GM21723 (cell line): ENCODE data around the gene CRADD.
"Not testable (repeated sequence)": the region's sequence is repeated elsewhere in the genome, so short reads cannot be mapped to it uniquely, and the experiment has no call there.

ENCODE experiments used
- ATAC-seq: cut with Tn5 transposase; IDR thresholded peaks from one replicate; pipeline ENCODE4 v1.9.1; 2021; ENCODE audit warnings: mild to moderate bottlenecking, moderate library complexity; ENCODE audit not compliant: unreplicated experiment

The CRADD gene

GRCh38 chr12:93860668-93861373, 183.6 kb downstream of the CRADD start:
- ATAC-seq = no peak

GRCh38 chr12:93862424-93862823, 185.2 kb downstream of the CRADD start:
- ATAC-seq = no peak

- no peak for ATAC-seq
Measured at GRCh38 chr12:93865751-93866150, 188.6 kb downstream of the CRADD start.

DNA sequence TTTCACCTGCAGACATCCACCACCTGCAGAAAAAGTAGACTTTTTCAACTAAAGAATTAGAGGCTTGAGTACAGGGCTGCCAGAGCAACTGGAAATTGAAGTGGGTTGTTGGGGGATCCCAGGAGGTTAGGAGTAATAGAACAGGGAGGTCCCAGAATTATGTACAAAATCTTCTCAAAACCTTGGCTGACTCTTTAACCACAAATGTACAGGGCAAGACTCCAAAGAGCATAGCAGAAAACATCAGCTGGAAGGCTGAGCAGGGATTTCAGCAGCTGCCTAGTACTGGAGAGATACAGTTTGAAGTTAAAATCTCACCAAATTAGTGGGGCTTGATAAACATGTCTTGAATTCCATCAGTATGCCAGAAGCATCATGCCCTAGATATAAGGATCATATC, 191.6 kb downstream of the CRADD start:
- no peak for ATAC-seq

DNA sequence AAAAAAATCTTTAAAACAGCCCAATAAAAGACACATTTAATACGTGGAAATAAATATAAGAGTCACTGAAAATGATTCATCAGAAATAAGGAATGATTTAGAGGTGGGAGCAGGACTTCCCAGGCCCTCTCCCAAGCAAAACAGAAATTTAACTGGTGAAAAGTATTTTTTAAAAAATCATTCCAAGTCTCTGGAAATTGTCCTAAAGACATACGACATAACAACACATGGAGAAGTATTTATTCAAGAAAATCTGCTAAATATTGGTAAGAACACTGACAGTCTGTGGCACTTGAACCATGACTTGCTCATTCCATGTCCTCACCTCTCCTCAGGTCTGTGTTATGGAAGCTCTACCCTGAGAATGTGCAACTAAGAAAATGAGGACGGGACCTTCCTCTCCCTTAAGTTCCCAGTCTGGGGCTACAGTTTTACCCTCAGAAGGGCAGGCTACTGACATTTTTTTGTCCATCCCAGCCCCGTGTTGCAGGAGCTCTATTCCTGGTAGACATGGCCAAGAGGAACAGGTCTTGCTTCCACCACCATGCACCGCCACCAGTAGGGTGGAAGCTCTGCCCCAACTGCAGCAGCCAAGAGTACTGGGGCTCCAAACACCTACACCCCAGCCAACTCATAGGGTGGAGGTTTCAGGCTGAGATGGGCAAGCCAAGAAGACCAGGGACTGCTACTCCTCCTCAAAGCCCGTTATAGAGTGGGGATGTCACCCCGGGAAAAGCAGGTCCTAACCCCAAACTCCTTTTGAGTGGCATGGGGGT, 193.0 kb downstream of the CRADD start:
- ATAC-seq = no peak

- ATAC-seq = not testable (repeated sequence)
Measured at GRCh38 chr12:93871566-93871965, 194.4 kb downstream of the CRADD start.

DNA sequence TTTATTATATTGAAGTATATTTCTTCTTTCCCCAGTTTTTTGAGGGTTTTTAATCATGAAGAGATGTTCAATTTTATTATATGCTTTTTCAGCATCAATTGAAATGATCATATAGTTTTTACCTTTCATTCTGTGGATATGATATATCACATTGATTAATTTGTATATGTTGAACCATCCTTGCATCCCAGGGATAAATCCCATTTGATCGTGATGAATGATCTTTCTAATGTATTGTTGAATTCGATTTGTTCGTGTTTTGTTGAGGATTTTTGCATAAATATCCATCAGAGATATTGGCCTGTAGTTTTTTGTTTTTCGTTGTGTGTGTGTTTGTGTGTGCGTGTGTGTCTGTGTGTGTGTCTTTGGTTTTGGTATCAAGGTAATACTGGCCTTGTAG, 196.4 kb downstream of the CRADD start:
- ATAC-seq = no peak

DNA sequence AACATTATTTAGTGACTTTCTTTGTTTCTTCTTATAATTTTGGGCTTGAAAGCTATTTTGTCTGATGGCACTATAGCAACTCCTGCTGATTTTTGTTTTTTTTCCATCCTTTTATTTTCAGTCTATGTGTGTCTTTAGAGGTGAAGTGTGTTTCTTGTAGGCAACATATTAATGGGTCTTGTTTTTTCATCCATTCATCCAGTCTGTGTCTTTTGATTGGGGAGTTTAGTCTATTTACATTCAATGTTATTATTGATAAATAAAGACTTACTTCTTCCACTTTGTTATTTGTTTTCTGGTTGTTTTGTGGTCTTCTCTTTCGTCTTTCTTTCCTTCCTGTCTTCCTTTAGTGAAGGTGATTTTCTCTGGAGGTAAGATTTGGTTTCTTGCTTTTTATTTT, 198.0 kb downstream of the CRADD start:
- ATAC-seq = no peak

- ATAC-seq = no peak
Measured at GRCh38 chr12:93876360-93876759, 199.2 kb downstream of the CRADD start.

DNA sequence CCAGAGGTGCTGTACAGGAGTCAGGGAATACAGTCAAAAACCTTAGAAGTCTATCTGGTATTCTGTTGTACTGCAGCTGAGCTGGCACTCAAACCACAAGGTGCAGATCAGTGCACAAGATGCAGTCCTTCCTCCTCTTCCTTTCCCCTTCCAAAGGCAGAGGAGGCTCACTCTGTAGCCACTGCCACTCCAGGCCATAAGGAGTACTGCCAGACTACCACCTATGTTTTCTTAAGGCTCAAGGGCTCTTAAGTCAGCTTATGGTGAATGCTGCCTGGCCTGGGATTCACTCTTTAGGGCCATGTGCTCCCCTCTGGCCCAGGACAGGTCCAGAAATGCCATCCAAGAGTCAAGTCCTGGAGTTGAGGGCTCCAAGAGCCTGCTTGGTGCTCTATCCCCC, 200.3 kb downstream of the CRADD start:
- no peak for ATAC-seq

GRCh38 chr12:93879476-93880421, 202.6 kb downstream of the CRADD start:
- ATAC-seq = no peak

GRCh38 chr12:93880853-93881522, 203.8 kb downstream of the CRADD start:
- no peak for ATAC-seq

- no peak for ATAC-seq
Measured at GRCh38 chr12:93882763-93883162, 205.6 kb downstream of the CRADD start.

- ATAC-seq = no peak
Measured at GRCh38 chr12:93883436-93884154, 206.4 kb downstream of the CRADD start.

GRCh38 chr12:93884794-93885460, 207.8 kb downstream of the CRADD start:
- ATAC-seq = no peak

- not testable (repeated sequence) for ATAC-seq
Measured at GRCh38 chr12:93885973-93886532, 208.9 kb downstream of the CRADD start.

DNA sequence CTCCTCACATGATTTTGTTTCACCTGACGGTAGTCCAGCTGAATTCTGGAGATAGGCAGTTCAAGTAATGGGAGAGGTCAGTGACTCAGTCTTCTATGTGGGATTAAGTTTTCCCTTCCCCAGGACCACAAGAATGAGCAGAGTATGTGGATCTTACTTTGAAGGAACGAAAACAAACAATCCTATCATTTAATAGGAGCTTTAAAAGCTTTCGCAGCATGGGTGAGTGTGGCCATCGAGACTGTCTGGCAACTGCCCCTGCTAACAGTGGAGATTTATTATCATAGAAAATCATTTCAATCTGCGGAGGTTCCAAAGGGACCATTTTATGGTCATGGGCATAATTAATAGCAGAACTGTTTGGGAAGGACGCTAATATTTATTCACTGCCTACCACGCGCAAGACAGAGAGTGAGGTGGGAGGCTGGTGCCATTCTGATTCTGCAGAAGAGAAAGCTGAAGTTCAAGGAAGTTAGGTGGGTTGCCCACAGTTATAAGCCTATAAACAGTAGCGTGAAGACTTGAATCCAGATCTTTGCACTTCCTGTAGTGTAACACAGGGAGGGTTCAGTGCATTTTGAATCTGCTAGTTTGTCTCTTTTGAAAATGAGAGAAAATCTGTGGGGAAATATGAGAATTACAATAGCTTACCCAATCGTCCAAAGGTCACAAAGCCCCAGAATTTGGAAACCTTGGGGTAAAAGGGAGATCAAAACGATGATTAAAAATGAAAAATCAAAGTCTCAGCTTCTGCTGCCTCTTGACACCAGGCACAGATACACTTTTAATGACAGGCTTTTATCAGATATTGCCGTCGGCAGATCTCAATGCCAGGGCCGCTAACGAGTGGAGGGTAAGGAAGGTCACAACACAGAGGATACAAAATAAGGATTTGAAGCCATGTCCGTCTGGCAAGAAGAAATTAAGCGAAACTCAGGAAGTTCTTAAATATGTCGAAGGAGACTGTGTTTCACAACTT, 209.6 kb downstream of the CRADD start:
- no peak for ATAC-seq

DNA sequence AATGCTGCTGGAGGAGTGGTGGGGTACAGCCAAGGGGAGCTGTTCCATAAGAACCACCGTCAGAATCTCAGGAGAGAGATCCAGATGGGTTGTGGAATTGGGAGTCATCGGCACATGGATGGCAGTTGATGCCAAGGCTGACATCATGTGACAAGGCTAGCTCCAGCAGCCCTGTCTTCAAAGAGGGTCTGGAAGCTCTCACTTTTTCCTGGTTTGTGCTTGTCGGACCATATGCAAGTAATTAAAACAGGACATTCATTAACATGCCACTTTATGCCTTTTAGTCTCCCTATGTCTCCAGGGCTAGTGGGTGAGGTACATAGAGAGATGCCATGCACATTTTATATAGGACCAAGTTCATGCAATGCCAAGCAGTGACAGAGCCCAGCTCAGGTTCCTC, 211.8 kb downstream of the CRADD start:
- no peak for ATAC-seq
